Natural killer cell treated with Interleukin-12 subunit alpha and Interleukin-12 subunit beta and Interleukin-15 and Interleukin-18, amount 100 ng/mL, for 72 hours (primary cell): Measurements from ENCODE around the gene SHANK3. TPM values are rescaled to one million over a fixed set of nuclear protein-coding genes. Genes with fewer than 3 reads are reported as not detected.

Source experiments
- ATAC-seq, 2 donors: fragments of 150-1000 bp; cut with Tn5 transposase in 1 of 2; sonication (Bioruptor Pico), chemical (Tn5 transposase) in 1 of 2; 2 replicates each; pipeline ENCODE4 v1.10.0; 2021
- DNase-seq: peaks from one replicate; pipeline ENCODE4 v3.0.0; 2022; ENCODE audit warnings: low spot score
- H3K27ac Mint-ChIP-seq, 2 donors: 1 replicate in 1 of 2; 2 replicates in 1 of 2; pipeline ENCODE4 v1.8.0; 2022; ENCODE audit warnings: mixed read lengths in 2 of 2, mild to moderate bottlenecking in 1 of 2, moderate library complexity in 1 of 2
- H3K27me3 Mint-ChIP-seq, 2 donors: 1 replicate in 1 of 2; 2 replicates in 1 of 2; pipeline ENCODE4 v1.8.0; 2022; ENCODE audit warnings: mixed read lengths in 2 of 2
- H3K36me3 Mint-ChIP-seq: one replicate; pipeline ENCODE4 v1.8.0; 2022; ENCODE audit warnings: mixed read lengths
- H3K4me1 Mint-ChIP-seq, 2 donors: 1 replicate in 1 of 2; 2 replicates in 1 of 2; pipeline ENCODE4 v1.8.0; 2022; ENCODE audit warnings: low read depth in 2 of 2, mixed read lengths in 2 of 2, mild to moderate bottlenecking in 1 of 2
- H3K4me3 Mint-ChIP-seq: one replicate; pipeline ENCODE4 v1.8.0; 2022; ENCODE audit warnings: mixed read lengths
- H3K9me3 Mint-ChIP-seq: 2 replicates; pipeline ENCODE4 v1.8.0; 2022; ENCODE audit warnings: mixed read lengths
- total RNA-seq, 2 donors: library from RNA; stranded (reverse); gene quantifications; one replicate each; pipeline ENCODE4 v1.2.3, GENCODE V29; 2022

SHANK3 gene
- total RNA-seq, 2 donors from 2014 or later, result not detected

GRCh38 chr22:50722048-50722701 is 49.6 kb downstream of the SHANK3 start:
- H3K27me3 Mint-ChIP-seq, result no peaks in the 10 kb centered on the region
- DNase-seq (no peak), ATAC-seq (no peak)
- no peaks in the 10 kb centered on the region for H3K4me1 Mint-ChIP-seq
- H3K9me3 Mint-ChIP-seq, result no peaks in the 10 kb centered on the region
- no peak overlapping the region for H3K4me3 Mint-ChIP-seq
- H3K36me3 Mint-ChIP-seq, result no peaks in the 10 kb centered on the region
- no peak overlapping the region for H3K27ac Mint-ChIP-seq

Other genes with a start within 250 kb of the SHANK3 start
- gene SBF1, start 197.8 kb upstream of the SHANK3 start, total RNA-seq, result 100 to 1,000 TPM; 114 to 152 TPM
- 1 to 10 TPM; 2.6 to 6.7 TPM for gene ADM2, start 191.3 kb upstream of the SHANK3 start, total RNA-seq
- gene MIOX, start 186.0 kb upstream of the SHANK3 start, total RNA-seq, result under 1 TPM in 1 of 2 donors, not detected in 1; 0.45 TPM
- gene LMF2, start 165.1 kb upstream of the SHANK3 start, total RNA-seq, result 100 to 1,000 TPM in 1 of 2 donors, 10 to 100 TPM in 1; 97.8 to 149 TPM
- 100 to 1,000 TPM; 105 to 156 TPM for gene NCAPH2, start 164.6 kb upstream of the SHANK3 start, total RNA-seq
- 10 to 100 TPM; 13.1 to 18.5 TPM for gene SCO2, start 147.2 kb upstream of the SHANK3 start, total RNA-seq
- 100 to 1,000 TPM; 164 to 234 TPM for gene TYMP, start 142.8 kb upstream of the SHANK3 start, total RNA-seq
- gene KLHDC7B, start 126.9 kb upstream of the SHANK3 start, total RNA-seq, result 10 to 100 TPM in 1 of 2 donors, 1 to 10 TPM in 1; 6.5 to 15.2 TPM
- gene SYCE3, start 109.9 kb upstream of the SHANK3 start, total RNA-seq, result not detected
- gene CPT1B, start 94.4 kb upstream of the SHANK3 start, total RNA-seq, result 100 to 1,000 TPM in 1 of 2 donors, 10 to 100 TPM in 1; 40.3 to 102 TPM
- gene CHKB, start 90.0 kb upstream of the SHANK3 start, total RNA-seq, result 100 to 1,000 TPM; 120 to 130 TPM
- under 1 TPM; 0.08 to 0.21 TPM for gene MAPK8IP2, start 72.0 kb upstream of the SHANK3 start, total RNA-seq
- gene ARSA, start 44.7 kb upstream of the SHANK3 start, total RNA-seq, result 10 to 100 TPM; 35.7 to 38.9 TPM
- not detected for gene ACR, start 65.4 kb downstream of the SHANK3 start, total RNA-seq
- 10 to 100 TPM; 15.7 to 26.1 TPM for gene RABL2B, start 110.8 kb downstream of the SHANK3 start, total RNA-seq